H1 (cell line): ENCODE measurements around the gene LENG1. TPM values are rescaled to one million over a fixed set of nuclear protein-coding genes. Genes with fewer than 3 reads are reported as not detected.
A peak's percentile ranks its signal among the peaks of the same experiment; 100 is the strongest.

ENCODE experiments used
- CTCF ChIA-PET: fragments of 300-600 bp; sonication (Branson Sonifier 250); formaldehyde crosslinking; loops from one replicate; lab custom pipeline; 2021; ENCODE audit not compliant: partially characterized antibody; lab: Charles Lee
- POLR2A ChIA-PET: fragments of 300-600 bp; sonication (Branson Sonifier 250); formaldehyde crosslinking; loops from one replicate; lab custom pipeline; 2021; ENCODE audit warnings: inconsistent platforms; ENCODE audit not compliant: partially characterized antibody; lab: Charles Lee
- DNase-seq, 2 experiments: peaks; one replicate each; pipeline versions ENCODE4 v3.0.0 to v3.0.0-alpha.2; 2010 to 2022; ENCODE audit warnings: low spot score in 2 of 2, low read depth in 1 of 2, mixed read lengths in 1 of 2
- FAIRE-seq: peaks from 2 replicates; lab custom pipeline; 2011; peaks lifted over from hg19 to GRCh38; lab: Jason Lieb, UNC
- H2AFZ ChIP-seq: 2 replicates; pipeline ENCODE4 v1.8.1; 2012; ENCODE audit warnings: low read length, inconsistent platforms
- H2AK5ac ChIP-seq: 2 replicates; pipeline ENCODE4 v1.6.1; 2013; ENCODE audit warnings: low read depth, low read length
- H2BK120ac ChIP-seq: replicated peaks from 2 replicates; pipeline ENCODE3; 2013; ENCODE audit warnings: low read depth, low read length, inconsistent platforms
- H2BK12ac ChIP-seq: 2 replicates; pipeline ENCODE4 v1.6.1; 2013; ENCODE audit warnings: low read depth, low read length
- H2BK15ac ChIP-seq: 2 replicates; pipeline ENCODE4 v1.6.1; 2013; ENCODE audit warnings: low read length
- H2BK20ac ChIP-seq: 2 replicates; pipeline ENCODE4 v1.6.1; 2013; ENCODE audit warnings: low read length
- H2BK5ac ChIP-seq: 2 replicates; pipeline ENCODE4 v1.6.1; 2013; ENCODE audit warnings: low read depth, low read length
- H3K14ac ChIP-seq: 2 replicates; pipeline ENCODE4 v1.6.1; 2013; ENCODE audit warnings: inconsistent platforms; ENCODE audit not compliant: insufficient read length
- H3K18ac ChIP-seq: 2 replicates; pipeline ENCODE4 v1.6.1; 2013; ENCODE audit warnings: low read length; ENCODE audit errors: extremely low read depth
- H3K23ac ChIP-seq: 2 replicates; pipeline ENCODE4 v1.6.1; 2013; ENCODE audit warnings: inconsistent platforms; ENCODE audit not compliant: insufficient read length
- H3K23me2 ChIP-seq: 2 replicates; pipeline ENCODE4 v1.6.1; 2013; ENCODE audit warnings: low read depth, low read length
- H3K27ac ChIP-seq: 2 replicates; pipeline ENCODE4 v1.6.1; 2011; ENCODE audit warnings: low read depth, low read length, inconsistent platforms
- H3K27me3 ChIP-seq, 4 experiments: replicated peaks in 1 of 4; 1 replicate in 1 of 4; 2 replicates in 3 of 4; pipeline versions ENCODE4 v1.6.1 to v1.8.1; 2011 to 2013; ENCODE audit warnings: low read length in 3 of 4, mild to moderate bottlenecking in 3 of 4, inconsistent platforms in 2 of 4, mixed read lengths in 2 of 4, moderate library complexity in 1 of 4; ENCODE audit not compliant: control insufficient read depth in 3 of 4, insufficient read depth in 3 of 4; ENCODE audit errors: extremely low read depth in 1 of 4
- H3K36me3 ChIP-seq, 4 experiments: 2 replicates each; pipeline versions ENCODE4 v1.6.1 to v1.8.1; 2011 to 2013; ENCODE audit warnings: mild to moderate bottlenecking in 4 of 4, low read length in 3 of 4, moderate library complexity in 2 of 4, control low read depth in 1 of 4, inconsistent platforms in 1 of 4; ENCODE audit not compliant: insufficient read depth in 4 of 4, control insufficient read depth in 2 of 4
- H3K4ac ChIP-seq: replicated peaks from 2 replicates; pipeline ENCODE3; 2013; ENCODE audit warnings: low read length, low read depth, mixed read lengths, inconsistent platforms; ENCODE audit not compliant: insufficient read length
- H3K4me1 ChIP-seq, 4 experiments: replicated peaks in 1 of 4; 1 replicate in 1 of 4; 2 replicates in 3 of 4; pipeline versions ENCODE4 v1.6.1 to v1.8.1; 2011 to 2013; ENCODE audit warnings: low read length in 3 of 4, inconsistent platforms in 2 of 4, mixed read lengths in 1 of 4; ENCODE audit not compliant: insufficient read depth in 4 of 4, control insufficient read depth in 3 of 4
- H3K4me2 ChIP-seq, 2 experiments: 2 replicates each; pipeline versions ENCODE4 v1.6.1 to v1.8.1; 2011 to 2013; ENCODE audit warnings: low read depth in 2 of 2, low read length in 2 of 2, control low read depth in 1 of 2, inconsistent platforms in 1 of 2, mild to moderate bottlenecking in 1 of 2; ENCODE audit not compliant: insufficient read depth in 1 of 2
- H3K4me3 ChIP-seq, 4 experiments: fragments of 200-600, 300-600 bp in 1 of 4; sonication (generic), shearing (Covaris generic), sonication (Bioruptor Twin) in 1 of 4; 2 replicates each; pipeline versions ENCODE4 v1.5.1 to v1.8.1; 2011 to 2016; ENCODE audit warnings: low read length in 4 of 4, low read depth in 3 of 4, control low read depth in 2 of 4, inconsistent platforms in 2 of 4, mild to moderate bottlenecking in 2 of 4, mixed read lengths in 1 of 4, moderate library complexity in 1 of 4; ENCODE audit not compliant: insufficient read depth in 2 of 4; ENCODE audit errors: extremely low read depth in 1 of 4
- H3K56ac ChIP-seq: replicated peaks from 2 replicates; pipeline ENCODE3; 2013; ENCODE audit warnings: low read depth, mild to moderate bottlenecking, mixed read lengths, low read length, inconsistent platforms; ENCODE audit not compliant: insufficient read length
- H3K79me1 ChIP-seq: 2 replicates; pipeline ENCODE4 v1.6.1; 2013; ENCODE audit warnings: low read depth, low read length, control low read depth
- H3K79me2 ChIP-seq, 2 experiments: 2 replicates each; pipeline versions ENCODE4 v1.6.1 to v1.8.1; 2012 to 2013; ENCODE audit warnings: low read length in 2 of 2, mild to moderate bottlenecking in 2 of 2, inconsistent platforms in 1 of 2; ENCODE audit not compliant: insufficient read depth in 2 of 2, control insufficient read depth in 1 of 2
- H3K9ac ChIP-seq, 4 experiments: replicated peaks in 1 of 4; 1 replicate in 1 of 4; 2 replicates in 3 of 4; pipeline versions ENCODE4 v1.6.1 to v1.8.1; 2011 to 2013; ENCODE audit warnings: low read depth in 3 of 4, low read length in 3 of 4, control low read depth in 2 of 4, mild to moderate bottlenecking in 2 of 4, moderate library complexity in 2 of 4, inconsistent platforms in 1 of 4; ENCODE audit errors: extremely low read depth in 1 of 4
- H3K9me3 ChIP-seq, 2 experiments: 2 replicates each; pipeline versions ENCODE4 v1.6.1 to v1.8.1; 2012 to 2013; ENCODE audit warnings: mild to moderate bottlenecking in 2 of 2, moderate library complexity in 2 of 2, control low read depth in 1 of 2, inconsistent platforms in 1 of 2, low read depth in 1 of 2, low read length in 1 of 2, mixed read lengths in 1 of 2; ENCODE audit not compliant: insufficient read depth in 2 of 2
- H4K20me1 ChIP-seq, 2 experiments: replicated peaks in 1 of 2; 2 replicates each; pipeline versions ENCODE3 to v1.8.1; 2011 to 2013; ENCODE audit warnings: inconsistent platforms in 2 of 2, low read length in 2 of 2, mild to moderate bottlenecking in 1 of 2; ENCODE audit not compliant: insufficient read depth in 2 of 2, control insufficient read depth in 1 of 2
- H4K5ac ChIP-seq: 2 replicates; pipeline ENCODE4 v1.6.1; 2013; ENCODE audit warnings: low read length, low read depth, mixed read lengths, inconsistent platforms; ENCODE audit not compliant: insufficient read length
- H4K8ac ChIP-seq: 2 replicates; pipeline ENCODE4 v1.8.0; 2013; ENCODE audit warnings: mild to moderate bottlenecking, moderate library complexity, low read length, inconsistent platforms; ENCODE audit not compliant: insufficient read depth; ENCODE audit errors: extremely low read depth
- H4K91ac ChIP-seq: replicated peaks from 2 replicates; pipeline ENCODE3; 2013; ENCODE audit warnings: low read length, mixed read lengths, inconsistent platforms; ENCODE audit not compliant: insufficient read length
- BCL11A ChIP-seq, 2 experiments: IDR thresholded peaks; one replicate each; pipeline ENCODE4 v1.6.1; 2011; ENCODE audit warnings: low read depth in 2 of 2, low read length in 2 of 2, mild to moderate bottlenecking in 2 of 2
- CEBPB ChIP-seq: IDR thresholded peaks from 2 replicates; pipeline ENCODE4 v1.6.1; 2012; ENCODE audit warnings: low read depth, low read length
- CREB1 ChIP-seq: IDR thresholded peaks from 2 replicates; pipeline ENCODE4 v1.6.1; 2012; ENCODE audit warnings: inconsistent platforms
- KDM4A ChIP-seq: IDR thresholded peaks from one replicate; pipeline ENCODE4 v1.7.1; 2012; ENCODE audit warnings: low read depth, mild to moderate bottlenecking, moderate library complexity, low read length, inconsistent platforms; ENCODE audit not compliant: severe bottlenecking
- MAFK ChIP-seq: IDR thresholded peaks from 2 replicates; pipeline ENCODE4 v1.6.1; 2012; ENCODE audit warnings: low read depth, mild to moderate bottlenecking, improper control_type of control experiment, low read length
- PHF8 ChIP-seq: fragments of 200-600 bp; sonication (generic); conservative IDR thresholded peaks from 2 replicates; pipeline ENCODE4 v1.7.1; 2012; ENCODE audit warnings: low read depth, mild to moderate bottlenecking, inconsistent platforms, low read length, moderate library complexity
- POLR2AphosphoS5 ChIP-seq: IDR thresholded peaks from 2 replicates; pipeline ENCODE4 v1.6.1; 2011; ENCODE audit warnings: low read depth, low read length
- RBBP5 ChIP-seq: IDR thresholded peaks from 2 replicates; pipeline ENCODE4 v1.7.1; 2012; ENCODE audit warnings: low read depth, mild to moderate bottlenecking, inconsistent platforms, low read length, moderate library complexity, borderline replicate concordance
- SIRT6 ChIP-seq: IDR thresholded peaks from one replicate; pipeline ENCODE4 v1.7.1; 2012; ENCODE audit warnings: low read length, inconsistent platforms
- SIX5 ChIP-seq: IDR thresholded peaks from 2 replicates; pipeline ENCODE4 v1.6.1; 2011; ENCODE audit warnings: mild to moderate bottlenecking, low read depth, low read length
- SP2 ChIP-seq: IDR thresholded peaks from 2 replicates; pipeline ENCODE4 v1.6.1; 2012; ENCODE audit warnings: mild to moderate bottlenecking, low read length, inconsistent platforms
- SUZ12 ChIP-seq: fragments of 200-600 bp; sonication (generic); IDR thresholded peaks from 2 replicates; pipeline ENCODE4 v1.6.1; 2012; ENCODE audit warnings: mild to moderate bottlenecking, inconsistent platforms, low read length, moderate library complexity, mixed read lengths
- WGBS, 2 experiments: shearing (Covaris generic) in 1 of 2; methylation state at CpG; one replicate each; pipeline versions ENCODE4 v1.1.6 to v1.1.7; 2013 to 2015; ENCODE audit warnings: low lambda C conversion rate in 2 of 2, mixed read lengths in 2 of 2, inconsistent platforms in 1 of 2, low coverage in 1 of 2, missing lambda C conversion rate in 1 of 2; ENCODE audit not compliant: insufficient replicate concordance in 2 of 2, insufficient coverage in 1 of 2, insufficient read length in 1 of 2; ENCODE audit errors: extremely low coverage in 1 of 2, missing lambda C conversion rate in 1 of 2; 5-methylcytosine and 5-hydroxymethylcytosine counted together
- polyA plus RNA-seq, 7 experiments: library from polyadenylated mRNA; depleted of rRNA in 3 of 7; stranded (reverse) in 5 of 7; unstranded in 2 of 7; fragments of >200 nt in 5 of 7; fragments of 200-250 nt in 2 of 7; gene quantifications; 1 replicate in 5 of 7; 2 replicates in 1 of 7; 4 replicates in 1 of 7; pipeline versions ENCODE4 v1.2.1 to v1.2.3, GENCODE V29; 2011 to 2013; ENCODE audit warnings: missing spikeins in 2 of 7, mixed read lengths in 2 of 7
- total RNA-seq: library from RNA; stranded (reverse); fragmentation: NEBNext Ultra II Directional; extraction: Animal tissue kit (Norgen Biotek cat#: 25700); gene quantifications from 2 replicates; pipeline ENCODE4 v1.2.1, GENCODE V29; 2021
- TF ChIP-seq, protein P1 (sequence below): IDR thresholded peaks from 2 replicates; pipeline ENCODE4 v1.6.1; 2011; ENCODE audit warnings: low read depth, mild to moderate bottlenecking, low read length; ENCODE audit not compliant: insufficient read depth

Gene LENG1
- total and polyA plus RNA-seq, 2 of the 8 experiments (the other 6 are each of a cell fraction or from before 2014, with no cell fraction given): 1.2 to 4.4 TPM

DNA sequence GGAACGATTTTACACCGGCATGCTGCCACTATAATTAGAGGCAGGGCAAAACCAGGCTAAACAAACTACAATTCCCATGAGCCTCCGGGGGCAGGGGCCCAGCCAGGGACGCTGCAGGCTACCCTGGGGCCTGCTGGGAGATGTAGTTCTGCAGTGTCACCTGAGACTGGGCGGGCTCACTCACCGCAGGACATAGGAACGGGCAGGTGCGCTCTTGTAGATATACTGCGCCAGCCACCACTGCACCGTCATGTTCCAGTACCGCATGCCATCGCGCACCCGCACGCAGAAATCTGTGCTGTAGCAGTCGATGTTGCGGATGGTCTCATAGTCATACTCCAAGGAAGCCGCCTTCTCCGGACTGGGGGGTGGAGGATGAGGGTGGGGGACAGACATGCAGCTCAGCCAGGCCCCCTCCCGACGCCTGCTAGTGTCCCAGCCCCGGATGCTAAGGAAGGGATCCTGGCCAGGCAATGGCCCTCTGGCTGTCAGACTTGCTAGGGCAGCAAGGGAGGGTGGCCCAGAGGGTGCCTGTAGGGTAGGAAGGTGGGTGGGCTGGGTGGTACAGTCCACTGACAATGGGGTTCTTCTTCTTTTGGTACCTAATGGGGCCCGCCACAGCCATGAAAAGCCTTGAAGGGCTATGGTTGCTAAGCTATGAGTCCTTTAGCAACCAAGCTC is 19.2 kb upstream of the LENG1 start:
- Histone ChIP-seq H4K91ac (no peak overlapping the region), H3K56ac (no peak overlapping the region), H2BK5ac (no peak overlapping the region), H3K79me2 (no peaks in the 10 kb centered on the region), H3K9ac (no peak overlapping the region), H4K5ac (no peak overlapping the region), H3K23ac (no peak overlapping the region), H3K27me3 (no peaks in the 10 kb centered on the region), H2AFZ (no peak overlapping the region), H3K36me3 (peaks cover 6 to 11% (median 7%) of the 10 kb centered on the region in 4 experiments; a peak in 6 of 8 replicates), H2BK120ac (no peak overlapping the region), H3K27ac (no peak overlapping the region), H3K18ac (no peak overlapping the region), H3K79me1 (no peaks in the 10 kb centered on the region), H3K4me3 (no peak overlapping the region), H2BK12ac (no peak overlapping the region), H3K4me2 (no peak overlapping the region), H3K4ac (no peak overlapping the region), H4K8ac (no peak overlapping the region), H3K14ac (no peak overlapping the region), H4K20me1 (peaks cover 12 to 14% of the 10 kb centered on the region in 2 experiments), H3K23me2 (no peaks in the 10 kb centered on the region; the same call in 1 of the 2 replicates), H3K9me3 (no peaks in the 10 kb centered on the region), H2BK20ac (no peak overlapping the region), H3K4me1 (peaks cover 0 to 7% (median 3%) of the 10 kb centered on the region in 4 experiments; a peak in 5 of 7 replicates), H2AK5ac (no peak overlapping the region), H2BK15ac (no peak overlapping the region)
- DNase-seq (peak in 1 of 2 experiments; percentile 87), FAIRE-seq (no peak)
- POLR2A ChIA-PET: interaction anchor here (0.6 to 28.7 kb wide), 5 partner anchors 10 to 270 kb away, joined by 3 to 909 read pairs (median 7); partner anchors contain the start of genes LENG8, MBOAT7, RPS9 and TSEN34
- 76% methylated on average over 21 of the region's 23 CpGs; no CpG with 5 or more reads in 1 of the 2 experiments for WGBS, 2 experiments
- CTCF ChIA-PET: interaction anchor here (0.6 to 1.9 kb wide), 4 partner anchors 10 to 270 kb away, joined by 3 to 6 read pairs (median 4); partner anchors contain the start of gene LENG8
- TF ChIP-seq SIX5 (peak; percentile 98), RBBP5 (no peak), BCL11A (IDR thresholded peaks at IDR 0.05; ENCODE audit: low read depth in 2 of 2, low read length in 2 of 2) (no peak), KDM4A (no peak), SP2 (no peak), CREB1 (no peak), POLR2AphosphoS5 (peak; percentile 30; the same call in 1 of the 2 replicates), SIRT6 (no peak), SUZ12 (no peak), MAFK (no peak), PHF8 (no peak), CEBPB (no peak)
- TF ChIP-seq, protein P1, sequence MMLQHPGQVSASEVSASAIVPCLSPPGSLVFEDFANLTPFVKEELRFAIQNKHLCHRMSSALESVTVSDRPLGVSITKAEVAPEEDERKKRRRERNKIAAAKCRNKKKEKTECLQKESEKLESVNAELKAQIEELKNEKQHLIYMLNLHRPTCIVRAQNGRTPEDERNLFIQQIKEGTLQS: 0 out of 2 replicates have a peak, but pooled peaks have one; percentile 42
